ENCODE data around the gene SORL1.

DNA sequence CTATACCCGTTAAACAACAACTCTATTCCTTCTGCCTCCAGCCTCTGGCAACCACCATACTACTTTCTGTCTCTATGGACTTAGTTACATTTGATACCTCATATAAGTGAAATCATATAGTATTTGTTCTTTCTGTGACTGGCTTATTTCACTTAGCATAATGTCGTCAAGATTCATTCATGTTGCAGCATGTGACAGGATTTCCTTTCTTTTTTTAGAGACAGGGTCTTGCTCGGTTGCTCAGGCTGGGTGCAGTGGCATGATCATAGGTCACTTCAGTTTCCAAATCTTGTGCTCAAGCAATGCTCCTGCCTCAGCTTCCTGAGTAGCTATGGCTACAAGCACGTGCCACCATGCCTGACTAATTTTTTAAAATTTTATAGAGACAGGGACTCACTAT lies 29.4 kb upstream of the SORL1 start:
- TF ChIP-seq SIN3A (conservative IDR thresholded peaks at IDR 0.05 in 1 of 2, IDR thresholded peaks at IDR 0.05 in 1 of 2; ENCODE audit: low read depth in 1 of 2, low read length in 2 of 2) (no peak), SP4 (IDR thresholded peaks at IDR 0.05; ENCODE audit: low read length) (no peak), SRF (IDR thresholded peaks at IDR 0.05; ENCODE audit: low read depth, low read length) (no peak), SP1 (IDR thresholded peaks at IDR 0.05; ENCODE audit: low read depth, low read length) (no peak), POLR2A (IDR thresholded peaks at IDR 0.05; ENCODE audit: control extremely low read depth in 1 of 2, low read depth in 2 of 2, low read length in 2 of 2) (no peak), TCF12 (IDR thresholded peaks at IDR 0.05; ENCODE audit: low read depth, low read length) (no peak), EP300 (IDR thresholded peaks at IDR 0.05; ENCODE audit: borderline replicate concordance in 1 of 2, low read depth in 2 of 2, low read length in 2 of 2) (no peak), MAFK (IDR thresholded peaks at IDR 0.05; ENCODE audit: low read depth, low read length) (no peak)
- TF ChIP-seq, protein P1, sequence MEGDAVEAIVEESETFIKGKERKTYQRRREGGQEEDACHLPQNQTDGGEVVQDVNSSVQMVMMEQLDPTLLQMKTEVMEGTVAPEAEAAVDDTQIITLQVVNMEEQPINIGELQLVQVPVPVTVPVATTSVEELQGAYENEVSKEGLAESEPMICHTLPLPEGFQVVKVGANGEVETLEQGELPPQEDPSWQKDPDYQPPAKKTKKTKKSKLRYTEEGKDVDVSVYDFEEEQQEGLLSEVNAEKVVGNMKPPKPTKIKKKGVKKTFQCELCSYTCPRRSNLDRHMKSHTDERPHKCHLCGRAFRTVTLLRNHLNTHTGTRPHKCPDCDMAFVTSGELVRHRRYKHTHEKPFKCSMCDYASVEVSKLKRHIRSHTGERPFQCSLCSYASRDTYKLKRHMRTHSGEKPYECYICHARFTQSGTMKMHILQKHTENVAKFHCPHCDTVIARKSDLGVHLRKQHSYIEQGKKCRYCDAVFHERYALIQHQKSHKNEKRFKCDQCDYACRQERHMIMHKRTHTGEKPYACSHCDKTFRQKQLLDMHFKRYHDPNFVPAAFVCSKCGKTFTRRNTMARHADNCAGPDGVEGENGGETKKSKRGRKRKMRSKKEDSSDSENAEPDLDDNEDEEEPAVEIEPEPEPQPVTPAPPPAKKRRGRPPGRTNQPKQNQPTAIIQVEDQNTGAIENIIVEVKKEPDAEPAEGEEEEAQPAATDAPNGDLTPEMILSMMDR (IDR thresholded peaks at IDR 0.05; ENCODE audit: control extremely low read depth in 1 of 3, insufficient read depth in 1 of 3, low read depth in 1 of 3, low read length in 3 of 3), result no peak
- TF ChIP-seq, protein P2, sequence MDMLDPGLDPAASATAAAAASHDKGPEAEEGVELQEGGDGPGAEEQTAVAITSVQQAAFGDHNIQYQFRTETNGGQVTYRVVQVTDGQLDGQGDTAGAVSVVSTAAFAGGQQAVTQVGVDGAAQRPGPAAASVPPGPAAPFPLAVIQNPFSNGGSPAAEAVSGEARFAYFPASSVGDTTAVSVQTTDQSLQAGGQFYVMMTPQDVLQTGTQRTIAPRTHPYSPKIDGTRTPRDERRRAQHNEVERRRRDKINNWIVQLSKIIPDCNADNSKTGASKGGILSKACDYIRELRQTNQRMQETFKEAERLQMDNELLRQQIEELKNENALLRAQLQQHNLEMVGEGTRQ (IDR thresholded peaks at IDR 0.05; ENCODE audit: low read length), result no peak

All from H1 (cell line).